GM12872 (cell line): Measurements from ENCODE around the gene POLD1.

ENCODE experiments used
- TF ChIP-seq, protein P1 (sequence below): IDR thresholded peaks from 3 replicates; pipeline ENCODE4 v1.5.1; 2011; ENCODE audit warnings: low read depth, mild to moderate bottlenecking, low read length, moderate library complexity; ENCODE audit not compliant: insufficient read depth

The POLD1 gene

DNA sequence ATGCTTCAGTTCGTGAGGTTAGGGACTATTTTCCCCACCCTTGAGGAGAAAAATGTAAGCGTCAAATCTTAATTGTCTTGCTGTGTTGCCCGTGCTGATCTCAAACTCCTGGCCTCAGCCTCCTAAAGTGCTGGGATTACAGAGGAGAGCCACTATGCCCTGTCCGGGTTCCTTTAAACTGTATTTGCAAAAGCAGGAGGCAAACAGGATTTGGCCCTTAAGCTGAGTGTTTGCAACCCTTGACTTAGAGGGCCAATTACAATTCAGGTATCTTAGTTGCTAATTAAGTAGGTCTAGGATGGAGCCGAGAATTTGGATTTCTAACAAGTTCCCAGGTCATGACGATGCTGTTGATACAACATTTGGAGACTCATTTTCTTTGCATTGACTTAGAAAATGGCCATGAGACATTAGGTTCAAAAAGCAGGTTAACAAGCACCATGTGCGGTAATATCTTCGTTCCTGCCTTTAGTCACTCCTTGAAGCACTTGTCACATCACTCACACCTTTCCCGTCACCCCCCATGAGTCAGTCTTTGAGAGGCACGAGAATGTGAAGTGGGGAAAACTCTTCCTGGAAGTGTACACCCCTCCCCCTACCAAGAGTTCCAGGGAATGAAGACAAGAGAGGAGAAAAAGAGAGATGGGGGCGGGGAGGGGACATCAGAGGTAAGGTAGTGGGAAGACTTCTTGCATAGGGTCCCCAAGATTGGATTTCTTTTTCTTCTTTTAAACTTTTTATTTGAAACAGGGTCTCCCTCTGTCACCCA is 21.3 kb upstream of the POLD1 start:
- TF ChIP-seq, protein P1, sequence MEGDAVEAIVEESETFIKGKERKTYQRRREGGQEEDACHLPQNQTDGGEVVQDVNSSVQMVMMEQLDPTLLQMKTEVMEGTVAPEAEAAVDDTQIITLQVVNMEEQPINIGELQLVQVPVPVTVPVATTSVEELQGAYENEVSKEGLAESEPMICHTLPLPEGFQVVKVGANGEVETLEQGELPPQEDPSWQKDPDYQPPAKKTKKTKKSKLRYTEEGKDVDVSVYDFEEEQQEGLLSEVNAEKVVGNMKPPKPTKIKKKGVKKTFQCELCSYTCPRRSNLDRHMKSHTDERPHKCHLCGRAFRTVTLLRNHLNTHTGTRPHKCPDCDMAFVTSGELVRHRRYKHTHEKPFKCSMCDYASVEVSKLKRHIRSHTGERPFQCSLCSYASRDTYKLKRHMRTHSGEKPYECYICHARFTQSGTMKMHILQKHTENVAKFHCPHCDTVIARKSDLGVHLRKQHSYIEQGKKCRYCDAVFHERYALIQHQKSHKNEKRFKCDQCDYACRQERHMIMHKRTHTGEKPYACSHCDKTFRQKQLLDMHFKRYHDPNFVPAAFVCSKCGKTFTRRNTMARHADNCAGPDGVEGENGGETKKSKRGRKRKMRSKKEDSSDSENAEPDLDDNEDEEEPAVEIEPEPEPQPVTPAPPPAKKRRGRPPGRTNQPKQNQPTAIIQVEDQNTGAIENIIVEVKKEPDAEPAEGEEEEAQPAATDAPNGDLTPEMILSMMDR: no peak

DNA sequence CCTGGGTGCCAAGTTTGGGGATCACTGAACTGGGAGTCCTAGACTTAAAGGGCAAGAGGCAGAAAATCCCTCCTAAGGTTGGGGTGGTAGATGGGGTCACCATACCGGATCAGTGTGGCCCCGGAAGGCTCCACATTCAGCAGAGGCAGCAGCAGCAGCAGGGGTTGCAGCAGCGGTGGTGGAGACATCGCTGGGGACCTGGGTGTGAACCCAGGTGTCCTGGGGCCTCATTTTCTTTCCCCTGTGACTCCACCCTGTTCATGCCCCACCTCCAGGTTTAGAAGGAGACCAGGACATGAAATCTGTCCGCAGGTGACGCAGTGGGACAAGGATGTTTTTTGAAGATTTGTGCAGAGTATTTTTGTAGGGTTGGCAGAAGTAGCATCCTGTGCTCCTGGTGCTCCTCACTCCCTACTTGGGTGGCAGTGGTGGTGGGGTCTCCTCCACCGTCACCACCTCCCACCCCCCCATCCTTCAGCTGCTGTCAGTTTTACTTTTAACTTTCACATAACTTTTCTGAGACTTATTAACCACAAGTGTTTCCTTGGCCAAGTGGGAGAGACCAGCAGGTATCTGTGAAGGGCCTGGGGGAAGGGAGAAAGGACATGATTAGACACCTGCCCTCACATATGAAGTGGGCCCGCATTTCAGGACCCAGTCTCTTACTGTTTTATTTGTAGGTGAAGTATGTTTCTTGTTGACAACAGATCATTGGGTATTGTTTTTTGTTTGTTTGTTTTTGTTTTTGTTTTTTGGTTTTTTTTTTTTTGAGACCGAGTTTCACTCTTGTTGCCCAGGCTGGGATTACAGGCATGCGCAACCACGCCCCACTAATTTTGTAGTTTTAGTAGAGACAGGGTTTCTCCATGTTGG is 18.5 kb upstream of the POLD1 start, which contains the start of gene NAPSA:
Gene NAPSA (minus strand): TSS at position 206 of the 873 bp plus-strand sequence. CDS start 18 bp downstream, at position 188.
- TF ChIP-seq, protein P1: no peak

- TF ChIP-seq, protein P1: peak; percentile 81
Measured at GRCh38 chr19:50368649-50369570, 15.2 kb upstream of the POLD1 start.

DNA sequence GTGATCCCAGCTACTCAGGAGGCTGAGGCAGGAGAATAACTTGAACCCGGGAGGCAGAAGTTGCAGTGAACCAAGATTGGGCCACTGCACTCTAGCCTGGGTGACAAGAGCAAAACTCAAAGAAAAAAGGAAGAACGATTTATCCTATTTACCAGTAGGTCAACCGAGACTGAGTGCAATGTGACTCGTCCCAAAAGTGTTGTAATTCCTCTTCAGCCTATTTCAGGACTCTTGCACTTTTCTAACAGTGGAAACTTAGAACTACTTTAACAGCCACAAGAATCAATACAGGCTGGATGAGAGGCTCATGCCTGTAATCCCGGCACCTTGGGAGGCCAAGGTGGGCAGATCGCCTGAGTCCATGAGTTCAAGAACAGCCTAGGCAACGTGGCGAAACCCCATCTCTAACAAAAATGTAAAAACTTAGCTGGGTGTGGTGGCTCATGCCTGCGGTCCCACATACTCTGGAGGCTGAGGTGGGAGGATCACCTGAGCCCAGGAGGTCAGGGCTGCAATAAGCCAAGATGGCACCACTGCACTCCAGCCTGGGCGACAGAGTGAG is 12.2 kb upstream of the POLD1 start:
- TF ChIP-seq, protein P1: no peak

DNA sequence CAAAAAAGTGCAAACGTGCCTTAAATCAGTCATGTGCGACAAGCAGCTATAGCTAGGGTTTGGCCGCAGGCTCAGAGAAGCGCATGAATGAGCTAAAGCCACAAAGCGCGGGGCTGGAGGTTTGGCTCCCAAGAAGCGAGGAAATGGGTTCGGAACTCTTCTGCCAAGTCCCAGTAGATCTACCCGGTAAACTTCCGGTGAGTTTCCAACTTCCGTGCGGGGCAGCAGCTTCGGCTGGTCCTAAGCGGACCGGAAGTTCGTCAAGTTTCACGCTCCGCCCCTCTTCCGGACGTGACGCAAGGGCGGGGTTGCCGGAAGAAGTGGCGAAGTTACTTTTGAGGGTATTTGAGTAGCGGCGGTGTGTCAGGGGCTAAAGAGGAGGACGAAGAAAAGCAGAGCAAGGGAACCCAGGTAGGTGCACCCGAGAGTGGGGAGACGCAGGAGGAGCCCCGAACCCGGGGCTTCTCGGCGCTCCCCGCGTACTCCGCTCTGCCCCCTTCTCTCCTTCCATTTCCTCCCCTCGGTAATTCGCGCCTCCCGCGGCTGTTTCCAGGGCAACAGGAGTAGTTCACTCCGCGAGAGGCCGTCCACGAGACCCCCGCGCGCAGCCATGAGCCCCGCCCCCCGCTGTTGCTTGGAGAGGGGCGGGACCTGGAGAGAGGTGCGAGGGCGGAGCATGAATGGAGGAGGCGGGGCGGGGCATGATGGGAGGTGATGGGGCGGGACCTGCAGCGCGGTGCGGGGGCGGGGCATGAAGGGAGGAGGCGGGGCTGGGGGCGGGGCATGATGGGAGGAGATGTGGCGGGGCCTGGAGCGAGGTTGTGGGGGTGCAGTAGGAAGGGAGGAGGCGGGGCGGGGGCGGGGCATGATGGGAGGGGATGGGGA is 7.7 kb upstream of the POLD1 start, which contains the start of gene NR1H2:
Gene NR1H2 (plus strand): TSS at position 292 of the 885 bp plus-strand sequence. CDS start 1,149 bp downstream, outside the sequence.
- TF ChIP-seq, protein P1: no peak

DNA sequence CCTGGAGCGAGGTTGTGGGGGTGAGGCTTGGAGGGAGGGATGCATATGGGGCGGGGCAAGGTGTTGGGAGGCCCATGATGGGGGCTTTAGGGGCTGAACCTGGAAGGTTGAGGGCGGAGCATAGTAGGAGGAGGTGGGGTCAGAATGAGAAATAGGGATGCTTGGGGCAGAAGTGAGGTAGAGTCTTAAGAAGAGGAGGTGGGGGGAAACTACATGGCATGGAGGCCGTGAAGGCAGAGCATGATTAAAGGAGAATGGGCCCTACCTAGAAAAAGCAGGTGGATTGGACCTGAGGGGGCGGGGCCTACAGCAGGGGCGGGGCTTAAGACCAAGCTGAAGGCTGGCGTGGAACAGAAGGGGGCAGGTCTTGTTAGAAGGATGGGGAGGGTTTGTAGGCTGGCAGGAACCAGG is 7.1 kb upstream of the POLD1 start:
- TF ChIP-seq, protein P1: no peak
